H9 (cell line): Measurements from ENCODE around the gene SEC14L5. TPM values are rescaled to one million over a fixed set of nuclear protein-coding genes. Genes with fewer than 3 reads are reported as not detected.

Experiments
- DNase-seq: peaks from one replicate; pipeline ENCODE4 v3.0.0-alpha.2; 2017
- H2AFZ ChIP-seq: one replicate; pipeline ENCODE4 v1.6.1; 2013; ENCODE audit warnings: mild to moderate bottlenecking, low read length, control low read depth, moderate library complexity
- H2AK5ac ChIP-seq: 2 replicates; pipeline ENCODE4 v1.6.1; 2013; ENCODE audit warnings: low read length, control low read depth, mixed read lengths; ENCODE audit not compliant: insufficient read length
- H2BK120ac ChIP-seq: one replicate; pipeline ENCODE4 v1.6.1; 2013; ENCODE audit warnings: low read depth, mild to moderate bottlenecking, low read length, control low read depth, inconsistent platforms; ENCODE audit not compliant: poor library complexity, severe bottlenecking
- H2BK12ac ChIP-seq: 2 replicates; pipeline ENCODE4 v1.6.1; 2013; ENCODE audit warnings: low read length, control low read depth, mixed read lengths, low read depth; ENCODE audit not compliant: insufficient read length
- H2BK15ac ChIP-seq: 2 replicates; pipeline ENCODE4 v1.6.1; 2013; ENCODE audit warnings: low read depth, low read length, control low read depth
- H2BK20ac ChIP-seq: one replicate; pipeline ENCODE4 v1.6.1; 2013; ENCODE audit warnings: low read depth, mild to moderate bottlenecking, low read length, control low read depth, inconsistent platforms; ENCODE audit not compliant: poor library complexity, severe bottlenecking
- H2BK5ac ChIP-seq: 2 replicates; pipeline ENCODE4 v1.6.1; 2013; ENCODE audit warnings: low read length, control low read depth, mixed read lengths; ENCODE audit not compliant: insufficient read length
- H3K14ac ChIP-seq: 2 replicates; pipeline ENCODE4 v1.6.1; 2013; ENCODE audit warnings: low read length, control low read depth; ENCODE audit not compliant: insufficient read depth
- H3K18ac ChIP-seq: 2 replicates; pipeline ENCODE4 v1.6.1; 2013; ENCODE audit warnings: low read depth, mild to moderate bottlenecking, mixed read lengths, low read length, control low read depth; ENCODE audit not compliant: insufficient read length
- H3K23ac ChIP-seq: 2 replicates; pipeline ENCODE4 v1.6.1; 2013; ENCODE audit warnings: low read length, control low read depth, mixed read lengths, low read depth; ENCODE audit not compliant: insufficient read length
- H3K23me2 ChIP-seq: 2 replicates; pipeline ENCODE4 v1.6.1; 2013; ENCODE audit warnings: low read depth, mild to moderate bottlenecking, mixed read lengths, low read length, control low read depth; ENCODE audit not compliant: insufficient read length, poor library complexity, severe bottlenecking
- H3K27ac ChIP-seq: 2 replicates; pipeline ENCODE4 v1.5.1; 2013; ENCODE audit warnings: low read length, control low read depth, mixed read lengths, low read depth; ENCODE audit not compliant: insufficient read length
- H3K27me3 ChIP-seq: 2 replicates; pipeline ENCODE4 v1.6.1; 2013; ENCODE audit warnings: low read length, control low read depth, inconsistent platforms; ENCODE audit not compliant: insufficient read depth
- H3K4ac ChIP-seq: 2 replicates; pipeline ENCODE4 v1.6.1; 2013; ENCODE audit warnings: low read depth, mild to moderate bottlenecking, control low read depth, inconsistent platforms, low read length, moderate library complexity
- H3K4me1 ChIP-seq: 2 replicates; pipeline ENCODE4 v1.6.1; 2013; ENCODE audit warnings: low read length, control low read depth, inconsistent platforms; ENCODE audit not compliant: insufficient read depth
- H3K4me2 ChIP-seq: 2 replicates; pipeline ENCODE4 v1.6.1; 2013; ENCODE audit warnings: low read length, control low read depth, mixed read lengths; ENCODE audit not compliant: insufficient read length, insufficient read depth
- H3K56ac ChIP-seq: 2 replicates; pipeline ENCODE4 v1.6.1; 2013; ENCODE audit warnings: low read depth, mild to moderate bottlenecking, mixed read lengths, low read length, control low read depth; ENCODE audit not compliant: insufficient read length
- H3K79me1 ChIP-seq: 2 replicates; pipeline ENCODE4 v1.6.1; 2013; ENCODE audit warnings: low read depth, mild to moderate bottlenecking, moderate library complexity, low read length, control low read depth, inconsistent platforms; ENCODE audit not compliant: insufficient read depth, poor library complexity, severe bottlenecking
- H3K79me2 ChIP-seq: 2 replicates; pipeline ENCODE4 v1.6.1; 2013; ENCODE audit warnings: low read length, control low read depth, inconsistent platforms; ENCODE audit not compliant: insufficient read depth
- H3K9ac ChIP-seq: 2 replicates; pipeline ENCODE4 v1.6.1; 2013; ENCODE audit warnings: low read length, control low read depth, mixed read lengths; ENCODE audit not compliant: insufficient read length; ENCODE audit errors: extremely low read depth
- H3K9me3 ChIP-seq: one replicate; pipeline ENCODE4 v1.6.1; 2013; ENCODE audit warnings: low read depth, low read length, inconsistent platforms; ENCODE audit not compliant: control insufficient read depth
- H3T11ph ChIP-seq: one replicate; pipeline ENCODE4 v1.6.1; 2013; ENCODE audit warnings: mild to moderate bottlenecking, low read length, control low read depth, inconsistent platforms
- H4K20me1 ChIP-seq: one replicate; pipeline ENCODE4 v1.6.1; 2013; ENCODE audit not compliant: control insufficient read depth, insufficient read length, insufficient read depth
- H4K5ac ChIP-seq: 2 replicates; pipeline ENCODE4 v1.6.1; 2013; ENCODE audit warnings: low read depth, mild to moderate bottlenecking, mixed read lengths, low read length, control low read depth; ENCODE audit not compliant: insufficient read length
- H4K8ac ChIP-seq: replicated peaks from 2 replicates; pipeline ENCODE4 v1.6.1; 2013; ENCODE audit warnings: low read length, control low read depth, mixed read lengths, low read depth; ENCODE audit not compliant: insufficient read length
- H4K91ac ChIP-seq: 2 replicates; pipeline ENCODE4 v1.6.1; 2013; ENCODE audit warnings: low read depth, mild to moderate bottlenecking, moderate library complexity, mixed read lengths, low read length, control low read depth; ENCODE audit not compliant: insufficient read length
- H3K27ac Mint-ChIP-seq, 3 experiments: 2 replicates in 2 of 3; 3 replicates in 1 of 3; pipeline ENCODE4 v1.8.0; 2020 to 2021; ENCODE audit warnings: mixed read lengths in 3 of 3, mild to moderate bottlenecking in 1 of 3, moderate library complexity in 1 of 3
- H3K27me3 Mint-ChIP-seq: 2 replicates; pipeline ENCODE4 v1.8.0; 2021; ENCODE audit warnings: low read depth, mild to moderate bottlenecking, moderate library complexity, mixed read lengths
- H3K36me3 Mint-ChIP-seq, 3 experiments: 2 replicates in 2 of 3; 3 replicates in 1 of 3; pipeline ENCODE4 v1.8.0; 2020 to 2021; ENCODE audit warnings: low read depth in 3 of 3, mixed read lengths in 3 of 3; ENCODE audit not compliant: insufficient read depth in 1 of 3
- H3K4me1 Mint-ChIP-seq, 2 experiments: 2 replicates each; pipeline ENCODE4 v1.8.0; 2020; ENCODE audit warnings: mixed read lengths in 2 of 2
- H3K4me3 Mint-ChIP-seq, 2 experiments: 2 replicates in 1 of 2; 3 replicates in 1 of 2; pipeline ENCODE4 v1.8.0; 2020 to 2021; ENCODE audit warnings: mild to moderate bottlenecking in 2 of 2, mixed read lengths in 2 of 2, moderate library complexity in 1 of 2
- H3K9me3 Mint-ChIP-seq, 2 experiments: 2 replicates in 1 of 2; 3 replicates in 1 of 2; pipeline ENCODE4 v1.8.0; 2020; ENCODE audit warnings: mild to moderate bottlenecking in 2 of 2, mixed read lengths in 2 of 2, moderate library complexity in 1 of 2
- CTCF ChIP-seq: fragments of 200-600 bp; sonication (generic); conservative IDR thresholded peaks from 3 replicates; pipeline ENCODE4 v1.8.0; 2021; ENCODE audit warnings: antibody characterized with exemption, mild to moderate bottlenecking
- WGBS: extraction: QIAGEN DNeasy Blood & Tissue Kit; methylation state at CpG from one replicate; pipeline ENCODE4 v1.1.7; 2013; ENCODE audit warnings: missing lambda C conversion rate, low lambda C conversion rate, mixed read lengths; ENCODE audit not compliant: insufficient read length; ENCODE audit errors: extremely low coverage; 5-methylcytosine and 5-hydroxymethylcytosine counted together
- total RNA-seq: library from RNA; stranded (reverse); gene quantifications from 2 replicates; pipeline ENCODE4 v1.2.1, GENCODE V29; 2021

The SEC14L5 gene
- total RNA-seq, 1 experiment from 2014 or later = 4.1 TPM

- no peak overlapping the region for H4K8ac ChIP-seq
- H2BK120ac ChIP-seq = no peak overlapping the region
- no peaks in the 10 kb centered on the region for H3K79me1 ChIP-seq
- no peak overlapping the region for H3K18ac ChIP-seq
- no peak overlapping the region for H3K9ac ChIP-seq
- H4K91ac ChIP-seq = no peak overlapping the region
- no peak overlapping the region for H3K56ac ChIP-seq
- WGBS = no CpG with 5 or more reads among the region's 12 CpGs
- no peaks in the 10 kb centered on the region for H3K9me3 ChIP-seq
- no peak overlapping the region for H2AFZ ChIP-seq
- H3K23me2 ChIP-seq = no peaks in the 10 kb centered on the region
- no peaks in the 10 kb centered on the region for H4K20me1 ChIP-seq
- no peak for TF ChIP-seq CTCF
- no peak overlapping the region for H3K4me2 ChIP-seq
- peaks cover 3% of the 10 kb centered on the region; the same call in 1 of the 2 replicates for H3K27me3 Mint-ChIP-seq
- H3K36me3 Mint-ChIP-seq = no peaks in the 10 kb centered on the region
- H2AK5ac ChIP-seq = no peak overlapping the region
- no peak overlapping the region for H3T11ph ChIP-seq
- no peak overlapping the region for H4K5ac ChIP-seq
- no peak overlapping the region for H3K27ac ChIP-seq
- no peaks in the 10 kb centered on the region for H3K9me3 Mint-ChIP-seq
- no peak overlapping the region for H3K23ac ChIP-seq
- H2BK5ac ChIP-seq = no peak overlapping the region
- H3K4me1 ChIP-seq = no peaks in the 10 kb centered on the region
- H3K4ac ChIP-seq = no peak overlapping the region
- no peak overlapping the region for H2BK12ac ChIP-seq
- DNase-seq = no peak
- H3K4me3 Mint-ChIP-seq = no peak overlapping the region
- H2BK20ac ChIP-seq = no peak overlapping the region
- no peak overlapping the region for H3K14ac ChIP-seq
- H3K4me1 Mint-ChIP-seq = no peaks in the 10 kb centered on the region
- no peak overlapping the region for H2BK15ac ChIP-seq
- H3K27me3 ChIP-seq = no peaks in the 10 kb centered on the region
- no peak overlapping the region for H3K27ac Mint-ChIP-seq
- no peaks in the 10 kb centered on the region for H3K79me2 ChIP-seq
Observed at GRCh38 chr16:5003211-5003610, 45.1 kb downstream of the SEC14L5 start.
